GM11168 (cell line): ENCODE measurements around the gene OTUB2.

Experiments
- in situ Hi-C: fragments of 300-500 bp; cut with MboI; formaldehyde crosslinking; loops from one replicate; pipeline ENCODE4 v1.12.0; 2022; ENCODE audit warnings: low sequenced_read_pairs; ENCODE audit not compliant: unreplicated experiment

OTUB2 gene

GRCh38 chr14:94081386-94081820 is 55.3 kb downstream of the OTUB2 start:
- in situ Hi-C loops: no loop called here

DNA sequence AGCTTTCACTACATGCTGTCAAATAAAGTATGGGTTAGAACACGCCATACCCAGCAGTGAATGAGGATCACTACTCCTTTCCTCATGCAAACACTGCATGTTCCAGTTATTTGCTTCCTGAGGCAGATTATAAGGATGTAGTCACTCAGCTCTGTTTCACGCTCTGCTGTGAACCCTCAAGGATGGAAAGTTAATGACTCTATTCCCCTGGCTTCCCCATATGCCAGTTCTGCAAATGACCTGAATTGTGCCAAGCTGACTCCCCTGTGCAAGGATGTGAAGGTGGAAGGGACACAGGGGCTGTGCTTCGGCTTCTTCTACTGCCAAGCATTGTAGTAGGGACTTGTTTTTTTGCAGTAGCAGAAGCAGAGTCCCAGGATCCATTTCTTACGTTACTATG is 61.8 kb downstream of the OTUB2 start:
- in situ Hi-C loops: no loop called here

DNA sequence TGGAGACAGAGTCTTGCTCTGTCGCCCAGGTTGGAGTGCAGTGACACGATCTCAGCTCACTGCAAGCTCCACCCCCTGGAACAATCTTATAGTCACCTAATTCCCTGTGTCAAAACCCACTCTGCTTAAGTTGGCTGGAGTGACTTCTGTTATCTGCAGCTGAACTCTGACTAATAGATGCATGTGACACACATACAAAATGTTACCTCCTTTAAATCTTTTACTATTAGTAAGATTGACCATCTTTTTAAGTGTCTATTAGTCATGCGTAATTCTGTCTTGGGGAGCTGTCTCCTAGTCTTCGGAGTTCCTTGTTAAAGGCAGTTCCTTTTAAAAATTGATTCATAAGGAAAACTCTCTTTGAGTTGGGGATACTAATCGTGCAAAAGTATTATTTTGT is 62.4 kb downstream of the OTUB2 start:
- in situ Hi-C loops: no loop called here

DNA sequence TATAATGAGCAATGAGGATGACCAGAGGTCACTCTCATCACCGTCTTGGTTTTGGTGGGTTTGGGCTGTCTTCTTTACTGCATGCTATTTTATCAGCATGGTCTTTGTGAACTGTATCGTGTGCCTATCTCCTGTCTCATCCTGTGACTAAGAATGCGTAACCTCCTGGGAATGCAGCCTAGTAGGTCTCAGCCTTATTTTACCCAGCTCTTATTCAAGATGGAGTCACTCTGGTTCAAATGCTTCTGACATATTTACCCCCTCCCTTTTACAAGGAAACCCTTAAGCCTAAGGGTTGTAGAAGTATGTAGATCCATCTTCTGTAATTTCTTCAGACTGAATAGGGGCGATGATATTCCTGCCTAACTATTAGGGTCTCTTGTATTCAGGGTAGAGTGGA is 63.3 kb downstream of the OTUB2 start:
- in situ Hi-C loops: no loop called here

DNA sequence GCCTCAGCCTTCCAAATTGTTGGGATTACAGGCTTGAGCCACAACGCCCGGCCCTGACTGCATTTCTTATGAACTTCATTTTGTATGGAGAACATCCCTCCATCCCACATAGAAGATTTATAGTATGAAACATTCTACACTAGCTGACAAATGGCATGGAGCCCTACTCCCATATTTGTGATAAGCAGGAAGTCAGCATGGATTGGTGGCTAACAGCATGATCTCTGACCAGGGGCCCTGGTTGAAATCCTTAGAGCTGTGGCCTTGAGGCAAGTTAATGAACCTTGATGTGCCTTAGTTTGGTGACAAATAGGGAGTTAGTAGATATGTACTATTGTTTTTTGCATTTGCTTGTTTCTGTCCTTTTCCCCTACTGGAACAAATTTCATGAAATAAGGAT is 67.3 kb downstream of the OTUB2 start:
- in situ Hi-C loops: no loop called here

DNA sequence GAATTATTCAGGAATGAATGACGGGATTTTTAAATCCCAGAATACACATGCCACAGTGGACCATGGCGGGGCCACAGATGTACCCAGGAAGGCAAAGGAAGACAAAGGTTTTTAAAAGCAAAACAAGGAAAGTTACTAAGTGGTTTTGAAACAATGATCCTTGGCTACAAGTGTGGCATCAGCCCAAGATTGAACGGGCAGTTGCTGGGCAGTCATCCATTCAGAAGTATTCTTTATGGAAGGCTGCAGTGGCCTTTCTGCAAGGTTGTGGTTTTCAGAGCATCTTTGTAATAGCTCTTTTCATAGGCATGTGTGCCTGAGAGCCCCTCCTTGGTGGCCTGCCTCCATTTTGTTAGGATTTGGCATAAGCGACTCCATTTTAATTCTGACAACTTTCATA is 71.0 kb downstream of the OTUB2 start:
- in situ Hi-C loops: no loop called here
